Gastrocnemius medialis (tissue), 4 donors: ENCODE measurements around the gene THSD8. TPM values are rescaled to one million over a fixed set of nuclear protein-coding genes. Genes with fewer than 3 reads are reported as not detected.

Experiments
- ATAC-seq, 2 donors: fragments of 150-250 bp; one replicate each; pipeline ENCODE4 v1.9.1; 2016
- DNase-seq, 2 donors: peaks; one replicate each; pipeline ENCODE4 v3.0.0-alpha.2; 2019
- H3K27ac ChIP-seq, 4 donors: fragments of 200-600 bp; sonication (generic); 1 replicate in 1 of 4; 2 replicates in 3 of 4; pipeline ENCODE4 v1.5.1; 2016 to 2018; ENCODE audit warnings: mild to moderate bottlenecking in 2 of 4, moderate library complexity in 1 of 4
- H3K27me3 ChIP-seq, 3 donors: fragments of 200-600 bp; sonication (generic) in 2 of 3; 1 replicate in 1 of 3; 2 replicates in 2 of 3; pipeline versions ENCODE4 v1.5.1 to v1.6.0; 2016 to 2019; ENCODE audit warnings: mild to moderate bottlenecking in 1 of 3, moderate library complexity in 1 of 3
- H3K36me3 ChIP-seq, 2 donors: fragments of 200-600 bp; sonication (generic) in 1 of 2; one replicate each; pipeline ENCODE4 v1.5.1; 2017 to 2018
- H3K4me1 ChIP-seq, 2 donors: fragments of 200-600 bp; sonication (generic) in 1 of 2; one replicate each; pipeline ENCODE4 v1.5.1; 2016 to 2017; ENCODE audit warnings: mild to moderate bottlenecking in 2 of 2
- H3K4me3 ChIP-seq, 4 donors: fragments of 200-600 bp; sonication (generic) in 3 of 4; 1 replicate in 1 of 4; 2 replicates in 3 of 4; pipeline ENCODE4 v1.5.1; 2016 to 2019; ENCODE audit warnings: mild to moderate bottlenecking in 2 of 4
- H3K9me3 ChIP-seq, 3 donors: fragments of 200-600 bp; sonication (generic) in 2 of 3; 1 replicate in 1 of 3; 2 replicates in 2 of 3; pipeline ENCODE4 v1.5.1; 2016 to 2019
- CTCF ChIP-seq, 5 experiments: fragments of 450-650 bp in 3 of 5; fragments of 200-600 bp in 2 of 5; sonication (generic) in 2 of 5; IDR thresholded peaks in 4 of 5; conservative IDR thresholded peaks in 1 of 5; 1 replicate in 4 of 5; 2 replicates in 1 of 5; pipeline ENCODE4 v1.5.1; 2016 to 2019; ENCODE audit warnings: antibody characterized with exemption in 5 of 5, mild to moderate bottlenecking in 3 of 5, moderate library complexity in 3 of 5
- POLR2A ChIP-seq, 2 donors: fragments of 450-650 bp; IDR thresholded peaks; one replicate each; pipeline ENCODE4 v1.6.1; 2017; ENCODE audit warnings: antibody characterized with exemption in 2 of 2, mild to moderate bottlenecking in 2 of 2, moderate library complexity in 2 of 2
- in situ Hi-C, 4 donors: fragments of 200-750 bp; cut with MboI; loops; one replicate each; pipeline versions ENCODE4 v1.15.0 to v1.8.0; 2017; ENCODE audit warnings: low sequenced_read_pairs in 4 of 4
- intact Hi-C: fragments of 100-400 bp; cut with DNase I; formaldehyde crosslinking; loops from one replicate; pipeline ENCODE4 v1.15.1; 2023; ENCODE audit warnings: low total_unique reads
- total RNA-seq, 4 donors: library from RNA; depleted of rRNA; stranded (reverse); fragments of >200 nt; gene quantifications; one replicate each; pipeline versions ENCODE4 v1.1.0 to v1.2.3, GENCODE V29; 2016

Gene THSD8
- total RNA-seq, 4 donors from 2014 or later: not detected

- TF ChIP-seq CTCF (IDR thresholded peaks at IDR 0.05 in 4 of 5, conservative IDR thresholded peaks at IDR 0.05 in 1 of 5) (no peak), POLR2A (IDR thresholded peaks at IDR 0.05) (peak; percentile 88 to 93)
- peak overlapping the region; percentile 99 to 100 (median 100) for H3K27ac ChIP-seq
- DNase-seq: peak; percentile 89 to 90
- H3K4me1 ChIP-seq: peaks cover 45 to 46% of the 10 kb centered on the region in 2 donors
- peak; percentile 32 to 34 for ATAC-seq
- intact Hi-C loops: loop anchor here (5.0 kb wide), 4 partner anchors 68 to 1057 kb away; partner anchors contain the start of genes FARSA, IER2, STX10 and TNPO2
- H3K9me3 ChIP-seq: no peaks in the 10 kb centered on the region
- H3K27me3 ChIP-seq: no peaks in the 10 kb centered on the region
- no peaks in the 10 kb centered on the region for H3K36me3 ChIP-seq
- H3K4me3 ChIP-seq: peak overlapping the region; percentile 91 to 98 (median 94)
- in situ Hi-C loops: no loop called here
These were observed 11.8 kb upstream of the THSD8 start for GRCh38 chr19:12789904-12790619.

- peaks cover 45% of the 10 kb centered on the region in 2 donors for H3K4me1 ChIP-seq
- in situ Hi-C loops (no loop called here), intact Hi-C loops (loop anchor here (5.0 kb wide), 4 partner anchors 68 to 1057 kb away; partner anchors contain the start of genes FARSA, IER2, STX10 and TNPO2)
- H3K27me3 ChIP-seq: no peaks in the 10 kb centered on the region
- TF ChIP-seq POLR2A (IDR thresholded peaks at IDR 0.05) (no peak), CTCF (IDR thresholded peaks at IDR 0.05 in 4 of 5, conservative IDR thresholded peaks at IDR 0.05 in 1 of 5) (no peak)
- peak overlapping the region; percentile 91 to 98 (median 94) for H3K4me3 ChIP-seq
- no peak for ATAC-seq
- no peak for DNase-seq
- no peaks in the 10 kb centered on the region for H3K36me3 ChIP-seq
- H3K27ac ChIP-seq: peak overlapping the region; percentile 99 to 100 (median 100)
- no peaks in the 10 kb centered on the region for H3K9me3 ChIP-seq
These were observed 11.1 kb upstream of the THSD8 start for GRCh38 chr19:12790628-12791344.

GRCh38 chr19:12791345-12792050 lies 10.4 kb upstream of the THSD8 start, which contains the start of gene JUNB:
TSS of gene JUNB (plus strand) at chr19:12791486. CDS start at chr19:12791772, 286 bp downstream.
- TF ChIP-seq CTCF (IDR thresholded peaks at IDR 0.05 in 4 of 5, conservative IDR thresholded peaks at IDR 0.05 in 1 of 5) (peak in 3 of 5 experiments; percentile 10 to 17 (median 16)), POLR2A (IDR thresholded peaks at IDR 0.05) (peak; percentile 100)
- in situ Hi-C loops (no loop called here), intact Hi-C loops (loop anchor here (5.0 kb wide), 4 partner anchors 69 to 1056 kb away; partner anchors contain the start of genes FARSA, IER2, STX10 and TNPO2)
- no peaks in the 10 kb centered on the region for H3K9me3 ChIP-seq
- H3K4me3 ChIP-seq: peak within 1 kb of the TSS; percentile 91 to 98 (median 94)
- ATAC-seq (peak; percentile 48 to 50), DNase-seq (peak; percentile 96 to 97)
- H3K4me1 ChIP-seq: peaks cover 38 to 45% of the 10 kb centered on the region in 2 donors
- peak within 1 kb of the TSS; percentile 99 to 100 (median 100) for H3K27ac ChIP-seq
- H3K27me3 ChIP-seq: no peaks in the 10 kb centered on the region
- no peaks in the 10 kb centered on the region for H3K36me3 ChIP-seq

GRCh38 chr19:12792051-12792852 lies 9.6 kb upstream of the THSD8 start:
- in situ Hi-C loops (no loop called here), intact Hi-C loops (loop anchor here (5.0 kb wide), 4 partner anchors 70 to 1055 kb away; partner anchors contain the start of genes FARSA, IER2, STX10 and TNPO2)
- Histone ChIP-seq H3K27ac (peak overlapping the region; percentile 99 to 100 (median 100)), H3K27me3 (no peaks in the 10 kb centered on the region), H3K36me3 (no peaks in the 10 kb centered on the region), H3K4me1 (peaks cover 33 to 40% of the 10 kb centered on the region in 2 donors), H3K9me3 (no peaks in the 10 kb centered on the region), H3K4me3 (peak overlapping the region; percentile 91 to 98 (median 94))
- ATAC-seq (peak; percentile 9 to 24), DNase-seq (peak; percentile 81 to 86)
- TF ChIP-seq CTCF (IDR thresholded peaks at IDR 0.05 in 4 of 5, conservative IDR thresholded peaks at IDR 0.05 in 1 of 5) (peak in 1 of 5 experiments; percentile 11), POLR2A (IDR thresholded peaks at IDR 0.05) (peak; percentile 71 to 78)
